ENCODE data around the gene MAB21L2. TPM values are rescaled to one million over a fixed set of nuclear protein-coding genes. Genes with fewer than 3 reads are reported as not detected.
A peak's percentile ranks its signal among the peaks of the same experiment; 100 is the strongest.

The MAB21L2 gene
- total RNA-seq, 1 experiment from 2014 or later: not detected

DNA sequence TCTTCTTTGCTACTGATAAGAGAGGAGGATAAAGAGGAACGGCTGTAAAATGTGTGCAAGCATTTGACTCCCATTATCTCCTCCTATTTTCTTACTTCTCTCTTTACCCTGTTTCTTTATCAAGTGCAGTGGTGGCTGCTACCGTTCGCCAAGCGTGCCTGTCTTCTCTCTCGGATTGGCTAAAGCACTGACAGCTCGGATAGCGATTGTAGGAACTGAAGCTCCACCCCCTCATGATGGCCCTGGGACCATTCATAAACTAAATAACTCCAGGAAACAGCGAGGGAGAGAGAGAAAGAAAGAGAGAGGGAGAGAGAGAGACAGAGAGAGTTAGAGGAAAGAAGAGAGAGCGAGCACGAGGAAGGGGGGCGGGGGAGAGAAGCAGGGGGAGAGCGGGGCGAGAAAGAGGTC is 305 bp upstream of the MAB21L2 start:
- Histone ChIP-seq H3K4me1 (replicated peaks) (peaks cover 13% of the 10 kb centered on the region), H3K27ac (no peak overlapping the region), H3K9me3 (replicated peaks) (no peaks in the 10 kb centered on the region), H3K4me3 (peak overlapping the region; percentile 43), H3K36me3 (no peaks in the 10 kb centered on the region), H3K27me3 (replicated peaks) (peaks cover 38% of the 10 kb centered on the region)
- DNase-seq (ENCODE audit: low read depth in 1 of 2, low spot score in 2 of 2): peak in 1 of 2 experiments; percentile 23

DNA sequence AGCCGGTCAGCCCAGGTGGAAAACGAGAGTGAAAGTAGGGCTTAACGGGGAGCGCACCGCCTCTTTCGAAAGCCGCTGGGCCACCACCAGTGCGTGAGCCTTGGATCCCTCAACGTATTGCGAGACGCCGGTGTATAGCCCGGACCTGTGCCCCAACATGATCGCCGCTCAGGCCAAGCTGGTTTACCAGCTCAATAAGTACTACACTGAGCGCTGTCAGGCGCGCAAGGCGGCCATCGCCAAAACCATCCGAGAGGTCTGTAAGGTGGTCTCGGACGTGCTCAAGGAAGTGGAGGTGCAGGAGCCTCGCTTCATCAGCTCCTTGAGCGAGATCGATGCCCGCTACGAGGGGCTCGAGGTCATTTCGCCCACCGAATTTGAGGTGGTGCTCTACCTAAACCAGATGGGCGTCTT is 929 bp downstream of the MAB21L2 start:
- H3K27me3 ChIP-seq (replicated peaks): peaks cover 33% of the 10 kb centered on the region
- peak; percentile 40 to 43 for DNase-seq (ENCODE audit: low read depth in 1 of 2, low spot score in 2 of 2)
- H3K27ac ChIP-seq: no peak overlapping the region
- H3K4me3 ChIP-seq: peak overlapping the region; percentile 43
- H3K4me1 ChIP-seq (replicated peaks): peaks cover 13% of the 10 kb centered on the region
- H3K36me3 ChIP-seq: no peaks in the 10 kb centered on the region
- H3K9me3 ChIP-seq (replicated peaks): no peaks in the 10 kb centered on the region

GRCh38 chr4:150583287-150584110 is 1.5 kb downstream of the MAB21L2 start:
- Histone ChIP-seq H3K4me1 (replicated peaks) (peaks cover 13% of the 10 kb centered on the region), H3K9me3 (replicated peaks) (no peaks in the 10 kb centered on the region), H3K4me3 (peak overlapping the region; percentile 43), H3K27me3 (replicated peaks) (peaks cover 32% of the 10 kb centered on the region), H3K36me3 (no peaks in the 10 kb centered on the region), H3K27ac (no peak overlapping the region)
- DNase-seq (ENCODE audit: low read depth in 1 of 2, low spot score in 2 of 2): peak; percentile 44 to 52

DNA sequence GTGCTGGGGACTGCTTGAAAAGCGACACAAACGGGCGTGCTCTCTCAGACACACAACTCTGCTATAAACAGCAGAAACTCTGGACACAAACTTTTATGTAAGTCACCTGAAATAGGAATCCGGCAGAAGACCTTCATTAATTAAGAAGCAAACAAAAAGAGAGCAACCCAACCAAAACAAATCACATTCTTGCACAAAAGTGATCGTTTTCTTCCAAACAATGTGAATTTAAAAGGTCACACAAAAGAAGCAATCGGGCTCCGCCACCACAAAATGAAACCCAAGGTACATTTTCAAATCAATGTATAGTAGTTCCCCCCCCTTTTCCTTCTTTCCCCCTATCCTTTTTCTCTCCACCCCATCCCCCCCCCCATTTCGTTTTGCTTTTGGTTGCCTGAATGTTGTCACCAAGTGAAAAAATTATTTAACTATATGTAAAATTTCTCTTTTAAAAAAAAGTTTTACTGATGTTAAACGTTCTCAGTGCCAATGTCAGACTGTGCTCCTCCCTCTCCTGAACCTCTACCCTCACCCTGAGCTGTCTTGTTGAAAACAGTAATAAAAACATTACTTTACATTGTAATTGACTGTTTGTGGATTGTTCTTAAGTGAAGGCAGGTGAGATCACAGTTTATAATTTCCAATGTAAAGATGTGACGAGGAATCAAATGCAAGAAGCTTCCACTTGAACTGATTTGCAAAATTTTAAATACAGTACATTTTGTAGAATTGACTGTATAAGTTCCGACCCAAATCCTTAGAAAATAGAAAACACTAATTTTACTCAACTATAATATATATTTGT is 2.4 kb downstream of the MAB21L2 start:
- no peaks in the 10 kb centered on the region for H3K36me3 ChIP-seq
- H3K27ac ChIP-seq: no peak overlapping the region

DNA sequence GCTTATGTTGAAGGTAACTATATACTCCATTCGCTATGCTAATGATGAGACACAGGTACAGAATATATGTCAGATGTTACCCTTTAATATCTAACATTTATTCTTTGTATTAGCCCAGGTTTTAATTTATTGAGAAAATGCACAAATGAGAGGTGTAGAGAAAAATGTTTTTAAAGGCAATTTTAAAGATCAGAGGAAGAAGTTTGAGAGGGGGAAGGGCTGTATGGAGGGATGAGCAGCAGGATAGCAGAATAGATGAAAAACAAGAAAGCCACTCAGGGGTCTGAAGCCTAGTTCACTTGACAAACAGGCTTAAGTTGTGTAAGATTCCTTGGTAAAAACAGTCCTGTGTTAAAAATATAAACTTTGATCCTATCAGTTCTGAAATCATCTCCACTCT is 3.7 kb downstream of the MAB21L2 start:
- H3K4me3 ChIP-seq: no peak overlapping the region
- no peak for DNase-seq (ENCODE audit: low read depth in 1 of 2, low spot score in 2 of 2)
- peaks cover 13% of the 10 kb centered on the region for H3K4me1 ChIP-seq (replicated peaks)
- H3K27ac ChIP-seq: no peak overlapping the region
- no peaks in the 10 kb centered on the region for H3K36me3 ChIP-seq
- H3K27me3 ChIP-seq (replicated peaks): peaks cover 26% of the 10 kb centered on the region
- no peaks in the 10 kb centered on the region for H3K9me3 ChIP-seq (replicated peaks)

More for the DNA sequence above, 2.4 kb downstream of the MAB21L2 start:
- DNase-seq (ENCODE audit: low read depth in 1 of 2, low spot score in 2 of 2): no peak
- H3K27me3 ChIP-seq (replicated peaks): peaks cover 30% of the 10 kb centered on the region
- H3K4me3 ChIP-seq: peak overlapping the region; percentile 43
- no peaks in the 10 kb centered on the region for H3K9me3 ChIP-seq (replicated peaks)
- H3K4me1 ChIP-seq (replicated peaks): peaks cover 13% of the 10 kb centered on the region

DNA sequence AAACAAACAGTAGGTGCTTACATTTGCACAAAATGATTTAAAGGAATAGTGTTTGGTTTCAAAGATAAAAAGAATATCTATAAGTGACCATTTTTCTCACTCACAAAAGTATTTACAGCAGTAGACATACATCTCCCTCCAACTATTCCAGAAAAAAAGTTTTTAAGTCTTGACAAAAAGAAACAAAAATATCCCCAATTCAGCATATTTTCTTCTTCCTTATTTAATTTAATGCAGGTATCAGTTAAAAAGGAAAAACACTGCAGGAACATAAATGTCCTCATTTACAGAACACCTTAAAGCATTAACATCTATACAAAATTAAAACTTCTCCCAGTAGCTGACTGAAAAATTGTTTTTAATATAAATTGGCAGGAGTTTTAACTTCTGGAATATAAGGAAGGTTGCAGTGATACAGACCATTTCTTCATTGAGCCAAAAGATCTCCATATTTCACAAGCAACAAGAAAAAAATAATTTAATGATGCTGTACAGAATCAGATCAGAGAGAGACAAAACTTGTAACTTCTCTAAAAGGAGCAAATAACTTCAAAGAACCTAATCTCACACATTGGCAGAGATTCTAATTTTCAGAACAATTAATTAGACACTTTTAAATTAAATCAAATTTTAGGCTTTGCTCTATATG is 4.3 kb downstream of the MAB21L2 start:
- DNase-seq (ENCODE audit: low read depth in 1 of 2, low spot score in 2 of 2): no peak
- H3K27ac ChIP-seq: no peak overlapping the region
- no peak overlapping the region for H3K4me3 ChIP-seq
- H3K4me1 ChIP-seq (replicated peaks): peaks cover 13% of the 10 kb centered on the region
- no peaks in the 10 kb centered on the region for H3K9me3 ChIP-seq (replicated peaks)
- peaks cover 21% of the 10 kb centered on the region for H3K27me3 ChIP-seq (replicated peaks)
- H3K36me3 ChIP-seq: no peaks in the 10 kb centered on the region

DNA sequence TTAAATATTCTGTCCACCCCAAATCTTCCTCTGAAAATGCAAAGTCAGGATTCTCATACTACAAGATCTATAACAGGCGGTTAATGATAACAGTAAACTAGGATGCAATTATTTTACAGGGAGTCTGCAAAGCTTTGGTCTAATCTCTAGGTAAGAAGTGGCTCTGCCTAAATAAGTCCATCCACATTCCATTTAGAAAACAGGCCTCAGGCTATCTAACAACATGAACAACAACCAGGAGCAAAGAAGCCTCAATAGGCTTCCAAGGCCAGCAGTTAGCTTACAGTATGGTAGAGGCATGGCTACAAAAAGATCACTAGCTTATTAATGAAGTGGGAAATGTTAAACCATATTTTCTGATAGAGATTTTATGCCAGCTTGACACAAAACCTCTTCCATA is 6.4 kb downstream of the MAB21L2 start:
- H3K4me3 ChIP-seq: no peak overlapping the region
- no peaks in the 10 kb centered on the region for H3K9me3 ChIP-seq (replicated peaks)
- peaks cover 13% of the 10 kb centered on the region for H3K27me3 ChIP-seq (replicated peaks)
- H3K36me3 ChIP-seq: no peaks in the 10 kb centered on the region
- H3K27ac ChIP-seq: no peak overlapping the region
- peaks cover 8% of the 10 kb centered on the region for H3K4me1 ChIP-seq (replicated peaks)
- no peak for DNase-seq (ENCODE audit: low read depth in 1 of 2, low spot score in 2 of 2)

DNA sequence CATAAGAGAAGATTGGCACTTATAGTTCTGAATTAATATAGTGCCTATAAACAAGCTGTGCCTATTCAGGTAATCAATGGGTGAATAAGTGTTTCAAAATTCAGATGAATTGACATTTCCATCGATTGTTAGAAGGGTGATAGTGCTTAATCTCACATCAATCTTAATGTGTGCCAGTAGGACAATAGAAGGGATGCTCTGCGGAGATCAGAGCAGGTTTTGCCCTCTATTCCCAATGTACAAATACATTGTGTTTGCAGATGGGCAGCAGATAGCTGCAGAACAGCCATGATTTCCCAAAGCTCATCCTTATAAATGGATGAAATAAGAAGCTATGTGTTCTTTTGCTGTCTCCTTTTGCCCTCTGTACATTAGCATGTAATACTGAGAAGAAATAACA is 7.2 kb downstream of the MAB21L2 start:
- H3K27ac ChIP-seq: no peak overlapping the region
- H3K4me1 ChIP-seq (replicated peaks): no peaks in the 10 kb centered on the region
- H3K27me3 ChIP-seq (replicated peaks): peaks cover 13% of the 10 kb centered on the region
- H3K4me3 ChIP-seq: no peak overlapping the region
- H3K36me3 ChIP-seq: no peaks in the 10 kb centered on the region
- H3K9me3 ChIP-seq (replicated peaks): no peaks in the 10 kb centered on the region
- DNase-seq (ENCODE audit: low read depth in 1 of 2, low spot score in 2 of 2): no peak

GRCh38 chr4:150590631-150591030 is 8.7 kb downstream of the MAB21L2 start:
- Histone ChIP-seq H3K27ac (no peak overlapping the region), H3K4me3 (no peak overlapping the region), H3K36me3 (no peaks in the 10 kb centered on the region), H3K4me1 (replicated peaks) (no peaks in the 10 kb centered on the region), H3K27me3 (replicated peaks) (peaks cover 3% of the 10 kb centered on the region; the same call in 1 of the 2 replicates), H3K9me3 (replicated peaks) (no peaks in the 10 kb centered on the region)
- no peak for DNase-seq (ENCODE audit: low read depth in 1 of 2, low spot score in 2 of 2)

- no peak for DNase-seq (ENCODE audit: low read depth in 1 of 2, low spot score in 2 of 2)
- Histone ChIP-seq H3K9me3 (replicated peaks) (no peaks in the 10 kb centered on the region), H3K4me1 (replicated peaks) (no peaks in the 10 kb centered on the region), H3K4me3 (no peak overlapping the region), H3K27me3 (replicated peaks) (no peaks in the 10 kb centered on the region), H3K36me3 (no peaks in the 10 kb centered on the region), H3K27ac (no peak overlapping the region)
Measured at GRCh38 chr4:150591406-150591805, 9.5 kb downstream of the MAB21L2 start.

DNA sequence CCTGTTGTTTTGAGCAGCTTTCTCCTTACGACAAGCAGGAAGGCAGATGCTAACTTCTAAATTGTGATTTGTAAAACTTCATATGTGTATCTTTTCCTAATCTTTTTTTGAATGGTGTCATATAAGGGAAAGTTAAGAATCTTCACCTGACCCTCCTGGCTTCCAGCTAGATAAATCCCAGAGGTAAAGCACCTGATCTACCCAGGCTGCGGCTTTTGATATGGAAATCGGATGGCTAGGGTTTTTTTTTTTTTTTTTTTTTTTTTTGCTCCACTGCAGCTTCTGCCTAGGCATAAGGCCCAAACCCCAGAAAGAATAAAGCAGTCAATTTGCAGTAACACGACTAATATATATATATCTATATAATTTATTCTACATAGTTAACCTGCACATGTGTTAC is 10.0 kb downstream of the MAB21L2 start:
- Histone ChIP-seq H3K4me3 (no peak overlapping the region), H3K27me3 (replicated peaks) (no peaks in the 10 kb centered on the region), H3K36me3 (no peaks in the 10 kb centered on the region), H3K4me1 (replicated peaks) (no peaks in the 10 kb centered on the region), H3K27ac (no peak overlapping the region), H3K9me3 (replicated peaks) (no peaks in the 10 kb centered on the region)
- DNase-seq (ENCODE audit: low read depth in 1 of 2, low spot score in 2 of 2): no peak

DNA sequence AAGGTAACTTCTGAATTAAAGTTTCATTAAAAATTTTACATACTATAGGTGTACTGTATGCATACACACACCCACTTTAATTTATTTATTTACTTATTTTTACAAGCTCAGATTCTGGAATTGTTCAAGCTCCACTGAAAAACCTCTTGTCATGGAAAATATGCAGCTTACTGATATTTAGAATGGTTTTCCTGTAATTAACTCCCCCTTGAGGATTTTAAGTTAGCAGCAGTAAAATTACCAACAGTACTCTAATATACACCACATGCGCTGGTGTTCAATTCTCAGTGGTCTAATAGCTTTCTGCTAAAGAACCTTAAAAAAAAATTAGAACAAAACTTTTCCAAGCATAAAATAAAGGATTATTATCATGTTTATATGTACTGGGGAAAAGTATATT is 12.0 kb downstream of the MAB21L2 start:
- H3K4me3 ChIP-seq: no peak overlapping the region
- no peaks in the 10 kb centered on the region for H3K9me3 ChIP-seq (replicated peaks)
- no peak for DNase-seq (ENCODE audit: low read depth in 1 of 2, low spot score in 2 of 2)
- H3K36me3 ChIP-seq: no peaks in the 10 kb centered on the region
- no peak overlapping the region for H3K27ac ChIP-seq
- H3K27me3 ChIP-seq (replicated peaks): no peaks in the 10 kb centered on the region
- no peaks in the 10 kb centered on the region for H3K4me1 ChIP-seq (replicated peaks)

DNA sequence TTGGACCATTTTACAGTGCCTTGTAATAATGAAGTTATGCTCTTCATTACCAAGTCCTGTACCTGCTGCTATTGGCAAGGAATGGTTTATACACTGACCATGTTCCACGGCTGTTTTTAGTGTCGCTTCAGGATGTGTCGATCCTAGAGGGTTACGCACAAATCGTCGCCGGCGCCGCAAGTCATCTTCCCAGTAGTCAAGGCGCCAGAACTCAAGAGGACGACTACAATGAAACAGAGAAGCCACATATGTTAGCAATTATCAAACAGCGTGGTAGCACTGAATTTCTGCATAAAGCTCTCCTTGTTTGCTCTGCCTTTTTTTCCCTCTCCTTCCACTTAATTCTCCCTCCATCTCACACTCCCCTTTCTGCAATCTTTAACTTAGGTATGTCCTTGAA is 17.0 kb downstream of the MAB21L2 start:
- H3K9me3 ChIP-seq (replicated peaks): no peaks in the 10 kb centered on the region
- H3K36me3 ChIP-seq: no peaks in the 10 kb centered on the region
- H3K27ac ChIP-seq: no peak overlapping the region
- no peak overlapping the region for H3K4me3 ChIP-seq
- no peaks in the 10 kb centered on the region for H3K27me3 ChIP-seq (replicated peaks)
- DNase-seq (ENCODE audit: low read depth in 1 of 2, low spot score in 2 of 2): no peak
- no peaks in the 10 kb centered on the region for H3K4me1 ChIP-seq (replicated peaks)

DNA sequence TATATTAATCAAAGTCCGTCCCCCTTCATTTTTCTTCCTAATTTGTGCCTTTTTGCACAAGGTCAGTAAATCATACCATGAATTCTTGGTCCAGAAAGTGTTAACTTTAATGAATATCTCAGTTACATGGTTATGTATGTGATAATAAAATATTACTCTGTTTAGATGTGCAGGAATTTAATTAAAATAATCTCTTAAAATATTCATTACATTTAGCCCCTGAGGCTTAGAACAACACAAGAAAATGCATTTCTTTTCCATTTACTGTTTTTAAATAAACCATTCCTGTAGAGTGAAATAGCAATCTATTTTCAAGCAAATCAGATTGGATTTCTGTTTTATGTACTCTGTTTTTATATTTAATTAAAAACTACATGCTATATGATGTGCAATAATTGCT is 17.6 kb downstream of the MAB21L2 start:
- Histone ChIP-seq H3K4me3 (no peak overlapping the region), H3K4me1 (replicated peaks) (no peaks in the 10 kb centered on the region), H3K9me3 (replicated peaks) (no peaks in the 10 kb centered on the region), H3K27ac (no peak overlapping the region), H3K27me3 (replicated peaks) (no peaks in the 10 kb centered on the region), H3K36me3 (no peaks in the 10 kb centered on the region)
- no peak for DNase-seq (ENCODE audit: low read depth in 1 of 2, low spot score in 2 of 2)
